Measurements from ENCODE around the gene NTM. TPM values are rescaled to one million over a fixed set of nuclear protein-coding genes. Genes with fewer than 3 reads are reported as not detected.

NTM gene
- polyA plus RNA-seq, 1 donor from 2014 or later, result 39.4 TPM

DNA sequence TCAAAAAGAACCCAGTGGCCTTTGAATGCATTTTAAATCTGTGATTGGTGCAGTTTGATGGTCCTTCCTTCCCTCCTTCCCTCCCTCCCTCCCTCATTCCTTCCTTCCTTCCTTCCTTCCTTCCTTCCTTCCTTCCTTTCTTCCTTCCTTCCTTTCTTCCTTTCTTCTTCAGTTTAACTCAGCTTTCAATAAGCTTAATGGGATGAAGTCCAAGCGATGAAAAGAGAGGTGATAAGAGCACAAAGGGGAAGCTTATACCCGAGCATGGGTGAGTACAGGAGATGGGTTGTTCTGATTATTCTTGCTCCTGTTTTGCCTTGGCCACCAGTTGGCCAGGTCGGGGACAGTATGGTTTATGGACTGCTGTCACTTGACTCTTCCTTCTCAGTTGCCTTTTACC, 605.6 kb downstream of the NTM start:
- TF ChIP-seq TAF1 (IDR thresholded peaks at IDR 0.05; ENCODE audit: low read depth) (no peak), MXI1 (conservative IDR thresholded peaks at IDR 0.05; ENCODE audit: poor library complexity, severe bottlenecking) (no peak), CTCF (IDR thresholded peaks at IDR 0.05; ENCODE audit: poor library complexity, severe bottlenecking) (no peak), SMC3 (conservative IDR thresholded peaks at IDR 0.05; ENCODE audit: poor library complexity) (no peak), POLR2AphosphoS5 (IDR thresholded peaks at IDR 0.05) (no peak), EP300 (conservative IDR thresholded peaks at IDR 0.05; ENCODE audit: poor library complexity, severe bottlenecking) (no peak), RAD21 (conservative IDR thresholded peaks at IDR 0.05) (no peak), EZH2 (IDR thresholded peaks at IDR 0.05; ENCODE audit: borderline replicate concordance, insufficient read depth, low read length, poor library complexity, severe bottlenecking) (no peak)
- TF ChIP-seq, protein P1, sequence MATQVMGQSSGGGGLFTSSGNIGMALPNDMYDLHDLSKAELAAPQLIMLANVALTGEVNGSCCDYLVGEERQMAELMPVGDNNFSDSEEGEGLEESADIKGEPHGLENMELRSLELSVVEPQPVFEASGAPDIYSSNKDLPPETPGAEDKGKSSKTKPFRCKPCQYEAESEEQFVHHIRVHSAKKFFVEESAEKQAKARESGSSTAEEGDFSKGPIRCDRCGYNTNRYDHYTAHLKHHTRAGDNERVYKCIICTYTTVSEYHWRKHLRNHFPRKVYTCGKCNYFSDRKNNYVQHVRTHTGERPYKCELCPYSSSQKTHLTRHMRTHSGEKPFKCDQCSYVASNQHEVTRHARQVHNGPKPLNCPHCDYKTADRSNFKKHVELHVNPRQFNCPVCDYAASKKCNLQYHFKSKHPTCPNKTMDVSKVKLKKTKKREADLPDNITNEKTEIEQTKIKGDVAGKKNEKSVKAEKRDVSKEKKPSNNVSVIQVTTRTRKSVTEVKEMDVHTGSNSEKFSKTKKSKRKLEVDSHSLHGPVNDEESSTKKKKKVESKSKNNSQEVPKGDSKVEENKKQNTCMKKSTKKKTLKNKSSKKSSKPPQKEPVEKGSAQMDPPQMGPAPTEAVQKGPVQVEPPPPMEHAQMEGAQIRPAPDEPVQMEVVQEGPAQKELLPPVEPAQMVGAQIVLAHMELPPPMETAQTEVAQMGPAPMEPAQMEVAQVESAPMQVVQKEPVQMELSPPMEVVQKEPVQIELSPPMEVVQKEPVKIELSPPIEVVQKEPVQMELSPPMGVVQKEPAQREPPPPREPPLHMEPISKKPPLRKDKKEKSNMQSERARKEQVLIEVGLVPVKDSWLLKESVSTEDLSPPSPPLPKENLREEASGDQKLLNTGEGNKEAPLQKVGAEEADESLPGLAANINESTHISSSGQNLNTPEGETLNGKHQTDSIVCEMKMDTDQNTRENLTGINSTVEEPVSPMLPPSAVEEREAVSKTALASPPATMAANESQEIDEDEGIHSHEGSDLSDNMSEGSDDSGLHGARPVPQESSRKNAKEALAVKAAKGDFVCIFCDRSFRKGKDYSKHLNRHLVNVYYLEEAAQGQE (IDR thresholded peaks at IDR 0.05; ENCODE audit: borderline replicate concordance), result no peak
- no peak overlapping the region for H3K27ac ChIP-seq (ENCODE audit: low read length)
- no peaks in the 10 kb centered on the region for H4K20me1 ChIP-seq (ENCODE audit: insufficient read depth)
- no peaks in the 10 kb centered on the region for H3K36me3 ChIP-seq (ENCODE audit: insufficient read depth, low read length)
- no peak overlapping the region for H3K4me2 ChIP-seq (ENCODE audit: low read length)
- no peaks in the 10 kb centered on the region for H3K9me2 ChIP-seq (ENCODE audit: insufficient read depth, low read length)
- no peaks in the 10 kb centered on the region for H3K27me3 ChIP-seq (ENCODE audit: insufficient read depth, low read depth, low read length)
- H3F3A ChIP-seq (ENCODE audit: insufficient read depth, low read length, poor library complexity, severe bottlenecking), result no peaks in the 10 kb centered on the region
- no peaks in the 10 kb centered on the region for H3K9me3 ChIP-seq (ENCODE audit: low read length)
- no peak overlapping the region for H3K4me3 ChIP-seq (ENCODE audit: low read length)
- no peak overlapping the region for H2AFZ ChIP-seq (ENCODE audit: low read depth, low read length)
- no peaks in the 10 kb centered on the region for H3K79me2 ChIP-seq (replicated peaks; ENCODE audit: insufficient read depth, low read length)
- H3K9ac ChIP-seq (ENCODE audit: low read length), result no peak overlapping the region

GRCh38 chr11:131977231-131977630, 606.8 kb downstream of the NTM start:
- no peak overlapping the region for H3K4me2 ChIP-seq (ENCODE audit: low read length)
- H3K79me2 ChIP-seq (replicated peaks; ENCODE audit: insufficient read depth, low read length), result no peaks in the 10 kb centered on the region
- H3K9me3 ChIP-seq (ENCODE audit: low read length), result no peaks in the 10 kb centered on the region
- no peaks in the 10 kb centered on the region for H4K20me1 ChIP-seq (ENCODE audit: insufficient read depth)
- no peak overlapping the region for H3K9ac ChIP-seq (ENCODE audit: low read length)
- no peaks in the 10 kb centered on the region for H3F3A ChIP-seq (ENCODE audit: insufficient read depth, low read length, poor library complexity, severe bottlenecking)
- H3K27me3 ChIP-seq (ENCODE audit: insufficient read depth, low read depth, low read length), result no peaks in the 10 kb centered on the region
- H3K36me3 ChIP-seq (ENCODE audit: insufficient read depth, low read length), result no peaks in the 10 kb centered on the region
- TF ChIP-seq CTCF (IDR thresholded peaks at IDR 0.05; ENCODE audit: poor library complexity, severe bottlenecking) (no peak), MXI1 (conservative IDR thresholded peaks at IDR 0.05; ENCODE audit: poor library complexity, severe bottlenecking) (no peak), EZH2 (IDR thresholded peaks at IDR 0.05; ENCODE audit: borderline replicate concordance, insufficient read depth, low read length, poor library complexity, severe bottlenecking) (no peak), POLR2AphosphoS5 (IDR thresholded peaks at IDR 0.05) (no peak), TAF1 (IDR thresholded peaks at IDR 0.05; ENCODE audit: low read depth) (no peak), SMC3 (conservative IDR thresholded peaks at IDR 0.05; ENCODE audit: poor library complexity) (no peak), RAD21 (conservative IDR thresholded peaks at IDR 0.05) (no peak), EP300 (conservative IDR thresholded peaks at IDR 0.05; ENCODE audit: poor library complexity, severe bottlenecking) (no peak)
- TF ChIP-seq, protein P1 (IDR thresholded peaks at IDR 0.05; ENCODE audit: borderline replicate concordance), result no peak
- H3K9me2 ChIP-seq (ENCODE audit: insufficient read depth, low read length), result no peaks in the 10 kb centered on the region
- no peak overlapping the region for H3K27ac ChIP-seq (ENCODE audit: low read length)
- H3K4me3 ChIP-seq (ENCODE audit: low read length), result no peak overlapping the region
- no peak overlapping the region for H2AFZ ChIP-seq (ENCODE audit: low read depth, low read length)

All from neural cell (in vitro differentiated cells).